IPS DF 6.9 (cell line): ENCODE data around the gene GCK.

Experiments
- DNase-seq: peaks from one replicate; pipeline ENCODE4 v3.0.0-alpha.2; 2013; ENCODE audit warnings: low read depth, low spot score
- H3K27ac ChIP-seq: one replicate; pipeline ENCODE4 v1.5.1; 2013; ENCODE audit warnings: low read length, control low read depth
- H3K27me3 ChIP-seq: 2 replicates; pipeline ENCODE4 v1.6.1; 2013; ENCODE audit warnings: mild to moderate bottlenecking, low read length; ENCODE audit not compliant: control insufficient read depth, insufficient read depth
- H3K36me3 ChIP-seq: 2 replicates; pipeline ENCODE4 v1.6.1; 2013; ENCODE audit warnings: low read length; ENCODE audit not compliant: control insufficient read depth, insufficient read depth
- H3K4me1 ChIP-seq: 2 replicates; pipeline ENCODE4 v1.6.1; 2013; ENCODE audit warnings: low read length; ENCODE audit not compliant: control insufficient read depth, insufficient read depth
- H3K4me3 ChIP-seq: 2 replicates; pipeline ENCODE4 v1.5.1; 2013; ENCODE audit warnings: mild to moderate bottlenecking, low read length
- H3K9me3 ChIP-seq: 2 replicates; pipeline ENCODE4 v1.6.1; 2013; ENCODE audit warnings: low read length, inconsistent platforms; ENCODE audit not compliant: control insufficient read depth, insufficient read depth
- WGBS: extraction: QIAGEN DNeasy Blood & Tissue Kit; methylation state at CpG from one replicate; pipeline ENCODE4 v1.1.7; 2013; ENCODE audit warnings: mixed read lengths, missing lambda C conversion rate; ENCODE audit not compliant: insufficient read length, insufficient coverage; 5-methylcytosine and 5-hydroxymethylcytosine counted together

The GCK gene

GRCh38 chr7:44189286-44189992, at the start of gene GCK:
TSS of gene GCK (minus strand) at chr7:44189439. CDS start at chr7:44188953, 486 bp downstream.
- Histone ChIP-seq H3K36me3 (no peaks in the 10 kb centered on the region), H3K4me3 (no peak within 1 kb of the TSS), H3K9me3 (no peaks in the 10 kb centered on the region), H3K27ac (no peak within 1 kb of the TSS), H3K27me3 (no peaks in the 10 kb centered on the region), H3K4me1 (peaks cover 3% of the 10 kb centered on the region; the same call in 1 of the 2 replicates)
- no peak for DNase-seq
- WGBS, result no CpG with 5 or more reads among the region's 11 CpGs

GRCh38 chr7:44238116-44238695, 49.0 kb upstream of the GCK start:
- no peak for DNase-seq
- WGBS, result no CpG with 5 or more reads among the region's 17 CpGs
- no peaks in the 10 kb centered on the region for H3K27me3 ChIP-seq
- no peak overlapping the region for H3K27ac ChIP-seq
- peaks cover 1% of the 10 kb centered on the region; the same call in 1 of the 2 replicates for H3K4me1 ChIP-seq
- H3K9me3 ChIP-seq, result no peaks in the 10 kb centered on the region
- H3K4me3 ChIP-seq, result no peak overlapping the region
- no peaks in the 10 kb centered on the region for H3K36me3 ChIP-seq

- WGBS, result no CpG with 5 or more reads among the region's 10 CpGs
- no peak for DNase-seq
- H3K27ac ChIP-seq, result no peak overlapping the region
- H3K4me3 ChIP-seq, result no peak overlapping the region
- no peaks in the 10 kb centered on the region for H3K36me3 ChIP-seq
- H3K4me1 ChIP-seq, result peaks cover 1% of the 10 kb centered on the region; the same call in 1 of the 2 replicates
- H3K27me3 ChIP-seq, result no peaks in the 10 kb centered on the region
- H3K9me3 ChIP-seq, result no peaks in the 10 kb centered on the region
Measured at GRCh38 chr7:44237696-44238095, 48.5 kb upstream of the GCK start.

GRCh38 chr7:44236333-44236728, 47.1 kb upstream of the GCK start:
- no peaks in the 10 kb centered on the region for H3K9me3 ChIP-seq
- no peaks in the 10 kb centered on the region for H3K27me3 ChIP-seq
- no peak overlapping the region for H3K4me3 ChIP-seq
- WGBS, result no CpG with 5 or more reads among the region's 4 CpGs
- no peak overlapping the region for H3K27ac ChIP-seq
- no peaks in the 10 kb centered on the region for H3K36me3 ChIP-seq
- no peak for DNase-seq
- H3K4me1 ChIP-seq, result peaks cover 1% of the 10 kb centered on the region; the same call in 1 of the 2 replicates

GRCh38 chr7:44235582-44236332, 46.5 kb upstream of the GCK start:
- no peaks in the 10 kb centered on the region for H3K36me3 ChIP-seq
- H3K27ac ChIP-seq, result no peak overlapping the region
- no peak for DNase-seq
- H3K4me1 ChIP-seq, result peaks cover 1% of the 10 kb centered on the region; the same call in 1 of the 2 replicates
- no CpG with 5 or more reads among the region's 22 CpGs for WGBS
- no peaks in the 10 kb centered on the region for H3K9me3 ChIP-seq
- no peaks in the 10 kb centered on the region for H3K27me3 ChIP-seq
- no peak overlapping the region for H3K4me3 ChIP-seq

- Histone ChIP-seq H3K36me3 (no peaks in the 10 kb centered on the region), H3K9me3 (no peaks in the 10 kb centered on the region), H3K4me3 (no peak overlapping the region), H3K27me3 (no peaks in the 10 kb centered on the region), H3K4me1 (peaks cover 1% of the 10 kb centered on the region; the same call in 1 of the 2 replicates), H3K27ac (no peak overlapping the region)
- no CpG with 5 or more reads among the region's 8 CpGs for WGBS
- no peak for DNase-seq
Measured at GRCh38 chr7:44235066-44235465, 45.8 kb upstream of the GCK start.

- DNase-seq, result no peak
- no peak overlapping the region for H3K27ac ChIP-seq
- no CpG with 5 or more reads among the region's 22 CpGs for WGBS
- H3K36me3 ChIP-seq, result no peaks in the 10 kb centered on the region
- no peaks in the 10 kb centered on the region for H3K9me3 ChIP-seq
- H3K4me1 ChIP-seq, result peaks cover 1% of the 10 kb centered on the region; the same call in 1 of the 2 replicates
- no peak overlapping the region for H3K4me3 ChIP-seq
- no peaks in the 10 kb centered on the region for H3K27me3 ChIP-seq
Measured at GRCh38 chr7:44232901-44233715, 43.9 kb upstream of the GCK start.

GRCh38 chr7:44232396-44232795, 43.2 kb upstream of the GCK start:
- no peaks in the 10 kb centered on the region for H3K27me3 ChIP-seq

GRCh38 chr7:44231088-44231487, 41.8 kb upstream of the GCK start:
- DNase-seq, result no peak
- H3K4me1 ChIP-seq, result no peaks in the 10 kb centered on the region; the same call in 1 of the 2 replicates
- no peaks in the 10 kb centered on the region for H3K36me3 ChIP-seq
- no peak overlapping the region for H3K27ac ChIP-seq
- no peaks in the 10 kb centered on the region for H3K27me3 ChIP-seq
- no peak overlapping the region for H3K4me3 ChIP-seq
- H3K9me3 ChIP-seq, result no peaks in the 10 kb centered on the region
- WGBS, result no CpG with 5 or more reads among the region's 12 CpGs

More at GRCh38 chr7:44232396-44232795, 43.2 kb upstream of the GCK start:
- Histone ChIP-seq H3K4me1 (peaks cover 1% of the 10 kb centered on the region; the same call in 1 of the 2 replicates), H3K9me3 (no peaks in the 10 kb centered on the region), H3K27ac (no peak overlapping the region), H3K4me3 (no peak overlapping the region), H3K36me3 (no peaks in the 10 kb centered on the region)
- DNase-seq, result no peak
- no CpG with 5 or more reads among the region's 13 CpGs for WGBS

GRCh38 chr7:44230286-44230685, 41.0 kb upstream of the GCK start:
- WGBS, result no CpG with 5 or more reads among the region's 7 CpGs
- Histone ChIP-seq H3K4me3 (no peak overlapping the region), H3K27me3 (no peaks in the 10 kb centered on the region), H3K9me3 (no peaks in the 10 kb centered on the region), H3K27ac (no peak overlapping the region), H3K4me1 (no peaks in the 10 kb centered on the region; the same call in 1 of the 2 replicates), H3K36me3 (no peaks in the 10 kb centered on the region)
- DNase-seq, result no peak
